ENCODE measurements around the gene POU2F2. TPM values are rescaled to one million over a fixed set of nuclear protein-coding genes. Genes with fewer than 3 reads are reported as not detected.

POU2F2 gene
- total RNA-seq, 1 donor from 2014 or later, result 5.3 TPM

DNA sequence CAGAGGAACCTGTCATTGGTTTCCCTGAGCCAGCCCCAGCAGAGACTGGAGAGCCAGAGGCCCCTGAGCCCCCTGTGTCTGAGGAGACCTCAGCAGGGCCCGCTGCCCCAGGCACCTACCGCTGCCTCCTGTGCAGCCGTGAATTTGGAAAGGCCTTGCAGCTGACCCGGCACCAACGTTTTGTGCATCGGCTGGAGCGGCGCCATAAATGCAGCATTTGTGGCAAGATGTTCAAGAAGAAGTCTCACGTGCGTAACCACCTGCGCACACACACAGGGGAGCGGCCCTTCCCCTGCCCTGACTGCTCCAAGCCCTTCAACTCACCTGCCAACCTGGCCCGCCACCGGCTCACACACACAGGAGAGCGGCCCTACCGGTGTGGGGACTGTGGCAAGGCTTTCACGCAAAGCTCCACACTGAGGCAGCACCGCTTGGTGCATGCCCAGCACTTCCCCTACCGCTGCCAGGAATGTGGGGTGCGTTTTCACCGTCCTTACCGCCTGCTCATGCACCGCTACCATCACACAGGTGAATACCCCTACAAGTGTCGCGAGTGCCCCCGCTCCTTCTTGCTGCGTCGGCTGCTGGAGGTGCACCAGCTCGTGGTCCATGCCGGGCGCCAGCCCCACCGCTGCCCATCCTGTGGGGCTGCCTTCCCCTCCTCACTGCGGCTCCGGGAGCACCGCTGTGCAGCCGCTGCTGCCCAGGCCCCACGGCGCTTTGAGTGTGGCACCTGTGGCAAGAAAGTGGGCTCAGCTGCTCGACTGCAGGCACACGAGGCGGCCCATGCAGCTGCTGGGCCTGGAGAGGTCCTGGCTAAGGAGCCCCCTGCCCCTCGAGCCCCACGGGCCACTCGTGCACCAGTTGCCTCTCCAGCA is 52.1 kb downstream of the POU2F2 start:
- DNase-seq (ENCODE audit: low spot score), result no peak

DNA sequence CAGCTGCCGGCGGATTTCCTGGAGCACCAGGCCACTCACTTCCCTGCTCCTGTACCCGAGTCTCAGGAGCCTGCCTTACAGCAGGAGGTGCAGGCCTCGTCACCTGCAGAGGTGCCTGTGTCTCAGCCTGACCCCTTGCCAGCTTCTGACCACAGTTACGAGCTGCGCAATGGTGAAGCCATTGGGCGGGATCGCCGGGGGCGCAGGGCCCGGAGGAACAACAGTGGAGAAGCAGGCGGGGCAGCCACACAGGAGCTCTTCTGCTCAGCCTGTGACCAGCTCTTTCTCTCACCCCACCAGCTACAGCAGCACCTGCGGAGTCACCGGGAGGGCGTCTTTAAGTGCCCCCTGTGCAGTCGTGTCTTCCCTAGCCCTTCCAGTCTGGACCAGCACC is 53.0 kb downstream of the POU2F2 start:
- no peak for DNase-seq (ENCODE audit: low spot score)

DNA sequence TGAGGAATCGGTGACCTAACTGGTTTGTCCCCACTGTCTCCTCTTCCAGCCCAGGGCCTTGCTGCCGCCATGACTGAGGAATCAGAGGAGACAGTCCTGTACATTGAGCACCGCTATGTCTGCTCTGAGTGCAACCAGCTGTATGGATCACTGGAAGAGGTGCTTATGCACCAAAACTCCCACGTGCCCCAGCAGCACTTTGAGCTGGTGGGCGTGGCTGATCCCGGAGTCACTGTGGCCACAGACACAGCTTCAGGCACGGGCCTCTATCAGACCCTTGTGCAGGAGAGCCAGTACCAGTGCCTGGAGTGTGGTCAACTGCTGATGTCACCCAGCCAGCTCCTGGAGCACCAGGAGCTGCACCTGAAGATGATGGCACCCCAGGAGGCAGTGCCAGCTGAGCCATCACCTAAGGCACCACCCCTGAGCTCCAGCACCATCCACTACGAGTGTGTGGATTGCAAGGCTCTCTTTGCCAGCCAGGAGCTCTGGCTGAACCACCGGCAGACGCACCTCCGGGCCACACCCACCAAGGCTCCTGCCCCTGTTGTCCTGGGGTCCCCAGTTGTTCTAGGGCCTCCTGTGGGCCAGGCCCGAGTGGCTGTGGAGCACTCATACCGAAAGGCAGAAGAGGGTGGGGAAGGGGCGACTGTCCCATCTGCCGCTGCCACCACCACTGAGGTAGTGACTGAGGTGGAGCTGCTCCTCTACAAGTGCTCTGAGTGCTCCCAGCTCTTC is 53.5 kb downstream of the POU2F2 start:
- no peak for DNase-seq (ENCODE audit: low spot score)

DNA sequence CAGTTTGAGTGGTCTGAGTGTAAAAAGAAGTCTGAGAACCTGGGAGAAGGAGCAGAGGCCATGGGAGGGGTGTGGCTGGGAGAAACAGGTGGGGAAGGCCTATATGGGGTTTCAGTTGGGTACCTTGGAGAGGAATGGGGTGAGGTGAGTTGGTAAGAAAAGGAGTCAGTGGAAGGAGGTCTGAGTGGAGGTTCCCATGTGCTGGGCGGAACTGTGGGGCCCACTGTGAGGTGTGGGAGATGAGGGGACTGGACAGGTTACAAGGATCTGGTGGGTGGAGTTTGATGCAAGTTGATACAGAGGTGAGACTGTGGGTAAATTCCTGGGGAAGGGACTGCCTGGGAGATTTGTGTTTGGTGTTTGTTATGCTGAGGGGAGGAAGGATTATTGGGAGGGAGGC is 54.2 kb downstream of the POU2F2 start:
- no peak for DNase-seq (ENCODE audit: low spot score)

DNA sequence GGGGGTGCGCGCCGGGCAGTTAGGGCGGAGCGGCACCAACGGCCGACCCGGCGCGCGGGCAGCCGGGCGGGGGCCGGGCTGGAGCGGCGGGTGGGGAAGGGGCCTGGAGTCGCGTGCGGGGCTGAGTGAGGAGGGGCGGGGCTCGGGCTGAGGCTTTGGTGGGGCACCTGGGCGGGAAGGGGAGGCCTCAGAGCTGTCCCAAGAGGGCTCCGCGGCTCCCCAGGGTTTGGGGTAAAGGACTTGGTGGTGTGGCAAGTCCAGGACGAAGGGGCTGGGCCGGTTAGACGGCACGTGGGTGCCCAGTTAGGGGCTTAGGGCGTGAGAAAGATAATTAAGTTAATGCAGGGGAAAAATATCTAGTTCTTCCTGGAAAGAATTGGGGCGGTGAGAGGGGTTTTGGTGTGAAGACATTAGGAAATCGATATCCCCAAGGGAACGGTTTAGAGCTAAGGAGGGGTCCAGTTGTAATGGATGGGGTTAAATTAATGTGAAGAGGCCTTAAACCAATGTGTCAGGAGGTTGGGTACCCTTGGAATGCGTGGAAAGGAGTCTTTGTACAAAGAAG is 55.8 kb downstream of the POU2F2 start:
- no peak for DNase-seq (ENCODE audit: low spot score)

DNA sequence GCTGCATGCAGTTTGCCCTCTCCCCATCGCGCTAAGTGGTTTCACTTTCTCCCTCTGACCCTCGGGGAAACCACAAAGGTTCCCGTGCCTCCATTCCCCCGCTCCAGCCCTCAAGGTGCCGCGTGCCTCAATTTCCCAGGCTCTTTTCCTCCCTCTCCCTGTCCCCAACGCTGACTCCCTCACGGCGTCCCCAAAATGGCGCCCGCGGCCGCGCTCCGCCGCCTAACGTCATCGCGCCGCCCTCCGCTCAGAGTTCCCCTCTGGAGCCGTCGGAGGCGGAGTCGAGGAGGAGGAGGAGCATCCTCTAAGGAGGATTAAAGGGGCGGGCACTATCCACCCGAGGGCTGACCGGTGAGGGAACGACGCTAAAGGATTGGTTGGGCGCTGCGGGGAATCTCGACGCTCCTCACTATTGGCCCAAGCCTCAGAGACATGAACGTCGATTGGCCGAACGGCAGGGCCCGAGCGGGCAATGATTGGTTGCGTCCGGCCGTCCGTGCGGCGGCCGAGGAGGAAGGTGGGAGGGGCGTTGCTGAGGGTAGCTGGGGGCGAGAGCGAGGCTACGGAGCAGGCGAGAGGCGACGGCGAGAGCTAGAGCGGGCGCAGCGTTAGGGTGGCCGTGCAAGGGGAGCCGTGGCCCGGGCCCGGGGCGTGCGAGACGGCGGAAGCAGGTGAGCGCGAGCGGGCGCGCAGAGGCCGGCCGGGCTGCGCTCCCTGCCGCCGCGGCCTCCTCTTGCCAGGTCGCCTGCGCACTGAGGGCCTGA is 56.4 kb downstream of the POU2F2 start, which contains the start of gene ZNF574:
Gene ZNF574 (plus strand): TSS at position 551 of the 764 bp plus-strand sequence. CDS start 2,441 bp downstream, outside the sequence.
- DNase-seq (ENCODE audit: low spot score), result peak; percentile 99

DNA sequence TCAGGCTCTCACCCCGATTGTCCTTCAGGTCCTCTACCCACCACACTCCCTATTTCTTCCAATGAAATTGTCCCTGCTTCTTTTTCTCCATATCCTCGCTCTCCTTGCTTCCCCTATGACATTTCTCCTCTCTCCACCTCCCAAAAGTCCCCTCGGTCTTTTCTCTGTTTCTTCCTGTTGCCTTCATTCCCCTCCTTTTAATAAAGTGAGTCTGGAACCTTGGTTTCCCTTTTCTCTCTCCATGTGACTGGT is 57.0 kb downstream of the POU2F2 start:
- DNase-seq (ENCODE audit: low spot score), result no peak

DNA sequence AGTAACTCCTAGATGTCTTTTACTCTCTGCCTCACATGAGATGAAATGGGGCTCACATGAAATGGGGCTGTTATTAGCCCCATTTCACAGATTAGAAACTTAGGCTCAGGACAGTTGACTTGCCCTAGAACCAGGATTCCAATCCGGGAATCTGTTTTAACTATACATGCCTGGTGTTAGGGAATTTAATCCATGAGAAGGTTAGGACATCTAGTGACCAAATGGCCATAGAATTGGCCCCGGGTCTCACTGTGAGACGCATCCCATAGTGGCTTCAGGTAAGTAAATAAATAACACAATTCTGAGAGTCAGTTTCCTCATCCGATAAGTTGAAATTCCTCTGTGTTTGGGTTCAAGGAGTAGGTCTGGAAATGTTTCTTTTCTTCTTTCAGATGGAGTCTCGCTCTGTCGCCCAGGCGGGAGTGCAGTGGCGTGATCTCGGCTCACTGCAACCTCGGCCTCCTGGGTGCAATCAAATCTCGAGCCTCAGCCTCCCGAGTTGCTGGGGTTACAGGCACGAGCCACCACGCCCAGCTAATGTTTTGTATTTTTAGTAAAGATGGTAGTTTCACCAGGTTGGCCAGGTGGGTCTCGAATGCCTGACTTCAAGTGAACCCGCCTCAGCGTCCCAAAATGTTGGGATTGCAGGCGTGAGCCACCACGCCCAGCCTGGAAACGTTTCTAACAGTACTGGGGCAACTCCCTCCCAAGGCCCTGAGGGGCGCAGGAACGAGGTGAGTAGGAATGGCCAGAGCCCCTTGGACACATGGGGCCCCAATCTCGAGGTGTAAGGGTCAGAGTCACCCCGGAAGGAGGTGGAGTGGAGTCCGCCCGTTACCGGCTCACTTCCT is 57.5 kb downstream of the POU2F2 start:
- DNase-seq (ENCODE audit: low spot score), result no peak

DNA sequence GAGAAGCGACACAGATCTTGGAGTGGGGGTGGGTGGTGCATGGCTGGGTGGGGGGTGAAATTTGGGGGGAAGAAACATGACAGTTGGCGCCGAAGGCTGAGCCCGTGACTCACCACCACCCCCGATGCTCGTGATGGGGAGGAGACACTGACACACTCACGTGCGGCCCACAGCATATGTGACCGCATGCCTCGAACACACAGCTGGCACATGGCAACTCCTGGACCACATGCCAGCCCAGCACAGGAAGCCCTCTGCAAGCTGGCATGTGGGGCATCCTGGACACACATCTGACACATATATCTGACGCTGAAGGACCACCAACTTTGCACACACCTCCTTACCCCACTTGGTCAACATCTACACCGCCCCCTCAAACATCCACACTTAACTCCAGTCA is 61.0 kb downstream of the POU2F2 start:
- DNase-seq (ENCODE audit: low spot score), result no peak

DNA sequence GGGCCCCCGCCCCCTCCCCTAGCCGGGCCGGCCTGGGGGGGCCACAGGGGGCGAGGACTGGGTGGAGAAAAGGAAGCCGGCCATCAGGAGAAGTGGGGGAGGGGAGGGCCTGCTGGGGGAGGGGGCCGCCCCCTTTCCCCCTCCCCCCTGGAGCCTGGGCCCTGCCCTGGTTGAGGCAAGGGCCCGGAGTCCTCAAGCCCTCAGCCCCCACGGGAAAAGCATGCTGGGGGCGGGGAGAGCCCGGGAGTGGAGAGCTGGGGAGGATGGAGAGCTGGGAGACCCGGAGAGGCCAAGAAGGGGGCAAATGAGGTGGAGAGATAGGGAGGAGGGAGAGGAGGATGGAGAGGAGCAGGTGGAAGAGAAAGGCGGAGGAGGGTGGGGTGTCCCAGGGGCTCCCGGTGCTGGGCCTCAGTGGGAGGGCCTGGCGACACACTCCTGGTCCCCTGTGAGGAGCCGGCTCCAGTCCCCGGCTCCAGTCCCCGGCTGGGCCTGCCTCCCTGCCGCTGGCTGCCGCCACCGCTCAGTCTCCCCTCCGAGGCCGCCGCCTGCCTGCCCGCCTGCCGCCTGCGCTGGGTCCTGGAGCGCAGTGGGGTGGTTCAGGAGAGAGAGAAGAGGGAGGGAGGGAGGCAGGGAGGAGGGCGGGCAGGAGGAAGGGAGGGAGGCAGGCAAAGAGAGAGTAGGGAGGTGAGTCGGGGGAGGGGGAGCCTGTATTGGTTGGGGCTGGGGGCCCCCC is 62.5 kb downstream of the POU2F2 start, which contains the start of gene GRIK5:
Gene GRIK5 (minus strand): TSS at position 588 of the 733 bp plus-strand sequence. CDS start 4,436 bp downstream, outside the sequence.
- DNase-seq (ENCODE audit: low spot score), result no peak

DNA sequence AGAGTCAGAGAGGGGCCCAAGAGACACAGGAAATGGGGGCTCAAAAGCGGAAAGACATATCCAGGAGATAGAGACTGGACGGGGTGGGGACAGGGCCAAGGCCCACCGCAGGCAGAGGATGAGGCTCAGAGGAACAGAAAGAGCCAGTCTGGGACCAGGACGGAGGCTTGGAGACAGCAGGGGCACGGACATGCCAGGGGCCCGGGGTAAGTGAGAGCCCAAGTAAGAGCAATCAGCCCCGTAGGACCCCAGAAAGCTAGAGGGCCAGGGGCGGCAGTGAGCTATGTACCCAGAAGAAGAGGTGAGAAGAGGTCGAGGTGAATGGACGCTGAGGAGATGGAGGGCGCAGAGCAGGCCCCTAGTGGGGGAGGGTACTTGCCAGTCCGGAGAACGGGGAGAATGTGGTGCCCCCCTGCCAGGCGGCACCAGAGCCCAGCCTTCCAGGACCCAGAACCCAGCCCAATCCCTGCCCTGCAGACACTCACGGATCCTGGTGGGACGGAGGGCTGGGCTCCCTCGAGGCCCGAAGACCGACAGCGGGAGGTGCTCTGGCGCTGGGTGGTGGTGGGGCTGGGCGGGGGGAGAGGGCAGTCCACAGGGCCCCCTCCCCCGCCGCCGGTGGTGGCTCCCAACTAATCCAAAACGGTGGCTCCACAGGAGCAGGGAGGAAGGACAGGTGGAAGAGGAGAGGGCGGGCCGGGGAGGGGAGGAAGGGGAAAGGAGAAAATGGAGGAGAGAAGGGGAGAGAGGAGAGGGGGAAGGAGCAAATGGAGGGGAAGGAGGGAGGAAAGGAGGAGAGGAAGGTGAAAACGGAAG is 63.3 kb downstream of the POU2F2 start:
- DNase-seq (ENCODE audit: low spot score), result no peak

DNA sequence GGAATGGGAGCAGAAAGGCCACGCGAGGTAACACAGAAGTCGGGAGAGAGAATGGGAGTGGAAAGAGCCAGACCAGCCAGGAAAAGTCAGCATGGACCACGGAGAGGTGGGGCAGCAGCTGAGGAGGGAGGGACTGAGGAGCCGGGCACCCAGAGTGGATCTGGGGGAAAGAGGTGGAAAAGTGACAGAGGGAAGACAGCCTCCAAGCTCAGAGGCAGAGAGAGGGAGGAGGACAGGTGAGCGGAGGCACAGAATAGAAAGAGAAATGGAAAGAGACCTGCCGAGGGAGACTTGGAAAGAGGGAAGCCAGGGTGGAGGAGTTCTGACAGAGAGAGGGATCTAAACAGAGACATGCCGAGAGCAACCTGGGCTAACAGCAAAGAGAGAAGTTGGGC is 63.9 kb downstream of the POU2F2 start:
- DNase-seq (ENCODE audit: low spot score), result no peak

DNA sequence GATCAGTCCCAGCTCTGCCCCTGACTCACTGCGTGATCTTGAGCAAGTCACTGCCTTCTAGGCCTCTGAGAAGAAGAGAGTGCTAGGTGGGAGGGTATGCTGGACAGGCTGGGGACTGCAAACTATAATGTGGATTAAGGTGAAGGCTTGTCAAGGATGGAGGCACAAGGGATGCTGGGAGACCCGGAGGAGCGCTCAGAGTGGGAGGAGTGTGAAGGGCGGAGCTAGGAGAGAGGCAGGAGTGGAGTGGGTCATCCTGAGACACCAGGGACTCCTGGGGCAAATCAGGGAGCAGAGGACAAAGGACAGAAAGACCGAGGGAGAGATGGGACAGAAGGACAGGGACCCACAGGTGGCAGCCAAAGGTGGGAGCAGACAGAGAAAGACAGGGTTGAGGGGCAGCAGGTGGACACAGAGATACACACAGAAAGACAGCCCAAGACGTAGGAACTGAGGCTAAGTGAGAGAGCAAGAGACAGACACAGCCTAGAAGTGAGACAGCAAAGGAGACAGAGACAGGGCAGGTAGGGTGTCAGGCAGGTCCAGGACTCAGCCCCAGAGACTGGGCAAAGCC is 64.8 kb downstream of the POU2F2 start:
- no peak for DNase-seq (ENCODE audit: low spot score)

DNA sequence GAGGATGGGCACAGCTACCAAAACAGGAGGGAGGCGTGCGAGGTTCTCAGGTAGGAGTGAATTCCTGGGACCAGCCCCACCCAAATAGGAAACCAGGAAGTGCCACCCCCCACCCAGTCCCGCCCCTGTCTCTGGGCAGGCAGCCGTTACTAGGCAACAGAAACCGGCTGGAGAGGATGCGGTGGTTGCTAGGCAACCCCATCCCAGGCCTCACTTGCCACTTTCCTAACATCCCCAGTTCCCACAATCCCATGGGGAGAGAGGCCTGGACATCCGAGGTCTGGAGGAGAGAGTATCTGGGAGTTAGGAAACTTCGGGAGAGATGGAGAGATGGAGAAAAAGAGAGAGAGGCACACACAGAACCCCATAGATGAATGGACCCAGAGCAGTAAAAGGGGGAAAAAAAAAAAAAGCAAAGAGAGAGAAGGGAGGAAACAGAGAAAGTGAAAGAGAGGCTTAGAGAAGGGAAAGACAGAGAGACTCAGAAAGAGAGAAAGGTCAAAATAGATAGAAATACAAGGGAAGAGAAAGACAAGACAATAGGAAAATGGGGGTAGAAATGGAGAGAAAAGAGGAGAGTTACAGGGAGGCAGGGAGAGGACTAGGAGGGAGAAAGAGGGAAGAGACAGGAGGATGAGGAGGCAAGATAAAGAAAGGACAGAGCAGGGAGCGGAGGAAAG is 66.0 kb downstream of the POU2F2 start:
- DNase-seq (ENCODE audit: low spot score), result no peak

DNA sequence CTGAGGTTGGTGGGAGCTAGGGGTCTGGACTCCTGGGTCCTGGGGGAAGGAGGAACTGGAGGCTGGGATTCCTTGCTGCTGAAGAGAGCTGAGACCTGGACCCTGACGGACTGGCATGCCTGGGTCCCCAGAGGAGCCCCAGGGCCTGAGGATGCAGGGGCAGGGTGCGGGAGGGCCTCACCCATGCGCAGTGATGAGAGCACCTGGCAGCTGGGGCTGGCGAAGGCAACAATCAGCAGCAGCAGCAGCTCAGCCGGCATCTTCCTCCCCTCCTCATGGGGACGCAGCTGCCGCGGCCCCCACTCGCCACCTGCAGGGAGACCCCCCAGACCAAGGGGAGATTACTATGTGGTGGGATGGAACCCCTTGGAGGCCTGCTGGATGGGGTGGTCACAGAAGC is 66.7 kb downstream of the POU2F2 start:
- DNase-seq (ENCODE audit: low spot score), result no peak

DNA sequence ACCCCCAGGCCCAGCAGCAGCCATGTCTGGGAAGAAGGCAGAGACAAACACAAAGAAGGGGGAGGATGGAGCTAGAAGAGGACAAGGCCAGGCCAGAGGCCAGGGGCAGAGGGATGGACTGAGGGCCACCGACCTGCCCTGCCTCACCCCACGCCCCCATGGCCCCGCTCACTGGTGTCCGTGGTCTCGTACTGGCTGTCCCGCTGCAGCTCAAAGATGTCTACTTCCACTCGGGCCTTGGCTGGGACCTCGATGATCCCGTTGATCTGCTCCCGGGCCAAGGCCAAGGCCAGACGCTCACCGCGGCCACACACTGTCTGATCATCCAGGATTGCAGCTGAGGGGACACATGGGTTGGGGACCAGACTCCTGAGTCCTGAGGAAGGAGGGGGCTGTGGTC is 67.2 kb downstream of the POU2F2 start:
- DNase-seq (ENCODE audit: low spot score), result no peak

DNA sequence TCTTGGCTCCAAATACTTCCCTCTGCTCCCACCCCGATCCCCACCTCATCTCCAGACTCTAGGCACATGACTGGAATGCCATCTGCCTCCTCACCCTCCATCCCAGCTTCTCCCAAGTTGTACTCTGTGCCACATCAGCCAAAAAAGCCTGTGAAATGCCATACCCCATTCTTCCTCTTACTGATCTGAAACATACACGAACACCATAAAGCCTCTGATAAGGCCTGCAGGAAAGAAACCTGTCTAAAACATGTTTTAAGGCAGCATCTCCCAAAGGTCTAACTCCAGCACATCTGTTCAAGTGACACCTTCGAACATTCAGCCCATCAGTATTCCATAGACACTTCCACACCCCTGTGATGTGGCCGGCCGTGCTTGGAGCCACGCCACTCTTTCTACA is 67.8 kb downstream of the POU2F2 start:
- DNase-seq (ENCODE audit: low spot score), result no peak

DNA sequence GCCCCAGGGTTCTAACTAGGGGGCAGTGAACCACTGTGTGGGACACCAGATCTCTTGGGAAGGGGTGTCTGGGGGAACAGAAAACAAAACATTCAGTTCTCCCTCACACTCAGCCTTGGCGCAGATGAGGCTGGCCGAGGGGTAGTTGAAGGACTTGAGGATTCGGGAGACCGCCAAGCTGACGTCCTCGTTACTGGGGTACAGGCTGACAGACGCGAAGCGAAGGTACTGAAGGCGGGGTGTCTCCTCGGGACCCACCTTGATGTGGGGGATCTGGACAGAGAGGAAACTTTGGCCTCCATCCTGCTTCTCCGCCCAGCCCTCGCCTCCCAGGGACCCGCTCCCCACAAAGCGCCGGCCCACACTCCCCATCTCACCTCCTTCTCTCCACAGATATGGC is 69.9 kb downstream of the POU2F2 start:
- no peak for DNase-seq (ENCODE audit: low spot score)

DNA sequence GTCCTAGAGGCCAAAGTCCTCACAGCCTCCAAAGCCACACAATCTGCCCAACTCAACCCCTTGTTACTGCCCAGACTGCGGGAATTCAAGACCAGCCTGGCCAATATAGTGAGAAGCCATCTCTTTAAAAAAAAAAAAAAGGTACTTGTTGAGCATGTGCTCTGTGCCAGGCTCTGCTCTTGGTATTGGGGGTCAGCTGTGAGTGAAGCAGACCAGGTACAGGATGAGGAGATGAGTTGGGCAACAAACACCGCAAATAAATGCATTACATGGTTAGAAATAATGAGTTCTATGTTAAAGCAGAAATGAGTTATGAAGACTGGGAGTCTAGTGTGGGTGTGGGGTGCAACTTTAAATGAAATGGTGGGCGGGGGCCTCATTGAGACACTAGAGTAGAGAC is 72.1 kb downstream of the POU2F2 start:
- DNase-seq (ENCODE audit: low spot score), result no peak
